ENCODE measurements around the gene NEMF.

Gene NEMF

DNA sequence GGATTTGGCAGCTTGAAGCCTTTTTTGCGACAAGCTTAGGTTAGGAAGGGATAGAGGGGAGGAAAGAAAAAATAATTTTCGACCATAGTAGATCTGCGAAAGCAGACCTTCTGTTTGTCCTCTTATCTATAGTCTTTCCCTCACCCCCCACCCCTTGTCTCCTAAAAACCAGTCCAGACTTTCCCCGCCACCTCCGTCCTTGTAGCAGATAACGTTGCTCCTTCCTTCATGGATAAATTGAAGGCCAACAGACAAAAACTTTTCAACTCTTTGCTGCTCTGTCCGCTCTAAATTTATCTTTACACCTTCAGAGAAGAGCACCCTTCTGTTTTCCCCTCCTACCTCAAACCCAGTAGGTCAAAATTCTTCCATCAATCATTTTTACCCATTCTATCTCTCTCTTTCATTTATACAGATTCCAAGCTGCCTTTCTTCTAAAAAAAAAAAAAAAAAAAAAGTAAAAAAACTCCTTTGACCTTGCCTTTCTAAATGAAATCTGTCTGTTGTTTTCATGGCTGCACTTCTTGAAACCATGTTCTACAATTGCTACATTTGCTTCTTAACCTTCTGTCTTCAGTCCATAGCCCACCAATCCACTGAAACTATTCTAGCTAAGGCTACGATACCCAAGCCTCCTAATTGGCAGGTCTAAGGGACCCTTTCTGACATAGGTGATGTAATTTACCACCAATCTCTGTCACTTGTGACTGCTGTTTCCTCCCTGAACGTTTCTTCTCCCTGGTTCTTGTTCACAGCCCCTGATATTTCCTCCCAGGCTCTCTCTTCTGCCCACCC lies 11.1 kb upstream of the NEMF start:
- Histone ChIP-seq H3K4me3 (ENCODE audit: low read depth, low read length) (peak overlapping the region; percentile 53), H3K27ac (ENCODE audit: extremely low read depth, low read depth, low read length) (peak overlapping the region; percentile 77), H3K4me1 (ENCODE audit: control insufficient read depth, insufficient read depth, low read length) (peaks cover 5% of the 10 kb centered on the region; the same call in 1 of the 2 replicates), H3K36me3 (ENCODE audit: control insufficient read depth in 2 of 2, insufficient read depth in 1 of 2, low read length in 2 of 2) (no peaks in the 10 kb centered on the region), H3K9me3 (ENCODE audit: control insufficient read depth, insufficient read depth, low read depth, low read length) (no peaks in the 10 kb centered on the region)
- CTCF ChIA-PET = interaction anchor here (0.6 to 6.1 kb wide), 12 partner anchors 10 to 962 kb away, joined by 3 to 91 read pairs (median 7); partner anchors contain the start of gene NEMF
- POLR2A ChIA-PET = interaction anchor here (0.5 to 2.9 kb wide), 14 partner anchors 10 to 517 kb away, joined by 3 to 19 read pairs (median 5); partner anchors contain the start of genes ARF6, MGAT2, NEMF and POLE2
- TF ChIP-seq EGR2 (tag by site-specific recombination; IDR thresholded peaks at IDR 0.05; ENCODE audit: low read depth) (no peak), RBAK (tag by site-specific recombination; IDR thresholded peaks at IDR 0.05) (no peak), ZNF76 (tag by site-specific recombination; IDR thresholded peaks at IDR 0.05; ENCODE audit: borderline replicate concordance, low read depth) (no peak), ZNF701 (tag by site-specific recombination; IDR thresholded peaks at IDR 0.05) (no peak), ZBTB8A (tag by site-specific recombination; IDR thresholded peaks at IDR 0.05) (no peak), ZNF335 (tag by site-specific recombination; conservative IDR thresholded peaks at IDR 0.05) (peak; percentile 42; the same call in 1 of the 2 replicates), HOXD13 (CRISPR knock-in tag; IDR thresholded peaks at IDR 0.05; ENCODE audit: borderline replicate concordance) (no peak), ZNF555 (tag by site-specific recombination; conservative IDR thresholded peaks at IDR 0.05) (no peak), TSHZ1 (tag by site-specific recombination; IDR thresholded peaks at IDR 0.05; ENCODE audit: borderline replicate concordance) (peak; percentile 48; the same call in 1 of the 2 replicates), ZNF114 (tag by site-specific recombination; IDR thresholded peaks at IDR 0.05) (no peak), ZNF394 (tag by site-specific recombination; IDR thresholded peaks at IDR 0.05; ENCODE audit: borderline replicate concordance) (no peak), ZNF292 (tag by site-specific recombination; IDR thresholded peaks at IDR 0.05; ENCODE audit: borderline replicate concordance, low read depth) (no peak)
- TF ChIP-seq, protein P1, sequence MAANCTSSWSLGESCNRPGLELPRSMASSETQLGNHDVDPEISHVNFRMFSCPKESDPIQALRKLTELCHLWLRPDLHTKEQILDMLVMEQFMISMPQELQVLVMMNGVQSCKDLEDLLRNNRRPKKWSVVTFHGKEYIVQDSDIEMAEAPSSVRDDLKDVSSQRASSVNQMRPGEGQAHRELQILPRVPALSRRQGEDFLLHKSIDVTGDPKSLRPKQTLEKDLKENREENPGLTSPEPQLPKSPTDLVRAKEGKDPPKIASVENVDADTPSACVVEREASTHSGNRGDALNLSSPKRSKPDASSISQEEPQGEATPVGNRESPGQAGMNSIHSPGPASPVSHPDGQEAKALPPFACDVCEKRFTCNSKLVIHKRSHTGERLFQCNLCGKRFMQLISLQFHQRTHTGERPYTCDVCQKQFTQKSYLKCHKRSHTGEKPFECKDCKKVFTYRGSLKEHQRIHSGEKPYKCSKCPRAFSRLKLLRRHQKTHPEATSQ (tag by site-specific recombination; IDR thresholded peaks at IDR 0.05) = no peak
- TF ChIP-seq, protein P2, sequence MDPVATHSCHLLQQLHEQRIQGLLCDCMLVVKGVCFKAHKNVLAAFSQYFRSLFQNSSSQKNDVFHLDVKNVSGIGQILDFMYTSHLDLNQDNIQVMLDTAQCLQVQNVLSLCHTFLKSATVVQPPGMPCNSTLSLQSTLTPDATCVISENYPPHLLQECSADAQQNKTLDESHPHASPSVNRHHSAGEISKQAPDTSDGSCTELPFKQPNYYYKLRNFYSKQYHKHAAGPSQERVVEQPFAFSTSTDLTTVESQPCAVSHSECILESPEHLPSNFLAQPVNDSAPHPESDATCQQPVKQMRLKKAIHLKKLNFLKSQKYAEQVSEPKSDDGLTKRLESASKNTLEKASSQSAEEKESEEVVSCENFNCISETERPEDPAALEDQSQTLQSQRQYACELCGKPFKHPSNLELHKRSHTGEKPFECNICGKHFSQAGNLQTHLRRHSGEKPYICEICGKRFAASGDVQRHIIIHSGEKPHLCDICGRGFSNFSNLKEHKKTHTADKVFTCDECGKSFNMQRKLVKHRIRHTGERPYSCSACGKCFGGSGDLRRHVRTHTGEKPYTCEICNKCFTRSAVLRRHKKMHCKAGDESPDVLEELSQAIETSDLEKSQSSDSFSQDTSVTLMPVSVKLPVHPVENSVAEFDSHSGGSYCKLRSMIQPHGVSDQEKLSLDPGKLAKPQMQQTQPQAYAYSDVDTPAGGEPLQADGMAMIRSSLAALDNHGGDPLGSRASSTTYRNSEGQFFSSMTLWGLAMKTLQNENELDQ (tag by site-specific recombination; IDR thresholded peaks at IDR 0.05; ENCODE audit: low read depth) = no peak
- TF ChIP-seq, protein P3, sequence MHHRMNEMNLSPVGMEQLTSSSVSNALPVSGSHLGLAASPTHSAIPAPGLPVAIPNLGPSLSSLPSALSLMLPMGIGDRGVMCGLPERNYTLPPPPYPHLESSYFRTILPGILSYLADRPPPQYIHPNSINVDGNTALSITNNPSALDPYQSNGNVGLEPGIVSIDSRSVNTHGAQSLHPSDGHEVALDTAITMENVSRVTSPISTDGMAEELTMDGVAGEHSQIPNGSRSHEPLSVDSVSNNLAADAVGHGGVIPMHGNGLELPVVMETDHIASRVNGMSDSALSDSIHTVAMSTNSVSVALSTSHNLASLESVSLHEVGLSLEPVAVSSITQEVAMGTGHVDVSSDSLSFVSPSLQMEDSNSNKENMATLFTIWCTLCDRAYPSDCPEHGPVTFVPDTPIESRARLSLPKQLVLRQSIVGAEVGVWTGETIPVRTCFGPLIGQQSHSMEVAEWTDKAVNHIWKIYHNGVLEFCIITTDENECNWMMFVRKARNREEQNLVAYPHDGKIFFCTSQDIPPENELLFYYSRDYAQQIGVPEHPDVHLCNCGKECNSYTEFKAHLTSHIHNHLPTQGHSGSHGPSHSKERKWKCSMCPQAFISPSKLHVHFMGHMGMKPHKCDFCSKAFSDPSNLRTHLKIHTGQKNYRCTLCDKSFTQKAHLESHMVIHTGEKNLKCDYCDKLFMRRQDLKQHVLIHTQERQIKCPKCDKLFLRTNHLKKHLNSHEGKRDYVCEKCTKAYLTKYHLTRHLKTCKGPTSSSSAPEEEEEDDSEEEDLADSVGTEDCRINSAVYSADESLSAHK (tag by site-specific recombination; IDR thresholded peaks at IDR 0.05) = 0 out of 2 replicates have a peak, but pooled peaks have one; percentile 49
- TF ChIP-seq, protein P4, sequence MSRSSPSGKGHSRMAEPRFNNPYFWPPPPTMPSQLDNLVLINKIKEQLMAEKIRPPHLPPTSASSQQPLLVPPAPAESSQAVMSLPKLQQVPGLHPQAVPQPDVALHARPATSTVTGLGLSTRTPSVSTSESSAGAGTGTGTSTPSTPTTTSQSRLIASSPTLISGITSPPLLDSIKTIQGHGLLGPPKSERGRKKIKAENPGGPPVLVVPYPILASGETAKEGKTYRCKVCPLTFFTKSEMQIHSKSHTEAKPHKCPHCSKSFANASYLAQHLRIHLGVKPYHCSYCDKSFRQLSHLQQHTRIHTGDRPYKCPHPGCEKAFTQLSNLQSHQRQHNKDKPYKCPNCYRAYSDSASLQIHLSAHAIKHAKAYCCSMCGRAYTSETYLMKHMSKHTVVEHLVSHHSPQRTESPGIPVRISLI (tag by site-specific recombination; IDR thresholded peaks at IDR 0.05) = peak; percentile 88
- TF ChIP-seq, protein P5, sequence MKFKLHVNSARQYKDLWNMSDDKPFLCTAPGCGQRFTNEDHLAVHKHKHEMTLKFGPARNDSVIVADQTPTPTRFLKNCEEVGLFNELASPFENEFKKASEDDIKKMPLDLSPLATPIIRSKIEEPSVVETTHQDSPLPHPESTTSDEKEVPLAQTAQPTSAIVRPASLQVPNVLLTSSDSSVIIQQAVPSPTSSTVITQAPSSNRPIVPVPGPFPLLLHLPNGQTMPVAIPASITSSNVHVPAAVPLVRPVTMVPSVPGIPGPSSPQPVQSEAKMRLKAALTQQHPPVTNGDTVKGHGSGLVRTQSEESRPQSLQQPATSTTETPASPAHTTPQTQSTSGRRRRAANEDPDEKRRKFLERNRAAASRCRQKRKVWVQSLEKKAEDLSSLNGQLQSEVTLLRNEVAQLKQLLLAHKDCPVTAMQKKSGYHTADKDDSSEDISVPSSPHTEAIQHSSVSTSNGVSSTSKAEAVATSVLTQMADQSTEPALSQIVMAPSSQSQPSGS (tag by site-specific recombination; IDR thresholded peaks at IDR 0.05; ENCODE audit: low read depth) = peak; percentile 61
- TF ChIP-seq, protein P6, sequence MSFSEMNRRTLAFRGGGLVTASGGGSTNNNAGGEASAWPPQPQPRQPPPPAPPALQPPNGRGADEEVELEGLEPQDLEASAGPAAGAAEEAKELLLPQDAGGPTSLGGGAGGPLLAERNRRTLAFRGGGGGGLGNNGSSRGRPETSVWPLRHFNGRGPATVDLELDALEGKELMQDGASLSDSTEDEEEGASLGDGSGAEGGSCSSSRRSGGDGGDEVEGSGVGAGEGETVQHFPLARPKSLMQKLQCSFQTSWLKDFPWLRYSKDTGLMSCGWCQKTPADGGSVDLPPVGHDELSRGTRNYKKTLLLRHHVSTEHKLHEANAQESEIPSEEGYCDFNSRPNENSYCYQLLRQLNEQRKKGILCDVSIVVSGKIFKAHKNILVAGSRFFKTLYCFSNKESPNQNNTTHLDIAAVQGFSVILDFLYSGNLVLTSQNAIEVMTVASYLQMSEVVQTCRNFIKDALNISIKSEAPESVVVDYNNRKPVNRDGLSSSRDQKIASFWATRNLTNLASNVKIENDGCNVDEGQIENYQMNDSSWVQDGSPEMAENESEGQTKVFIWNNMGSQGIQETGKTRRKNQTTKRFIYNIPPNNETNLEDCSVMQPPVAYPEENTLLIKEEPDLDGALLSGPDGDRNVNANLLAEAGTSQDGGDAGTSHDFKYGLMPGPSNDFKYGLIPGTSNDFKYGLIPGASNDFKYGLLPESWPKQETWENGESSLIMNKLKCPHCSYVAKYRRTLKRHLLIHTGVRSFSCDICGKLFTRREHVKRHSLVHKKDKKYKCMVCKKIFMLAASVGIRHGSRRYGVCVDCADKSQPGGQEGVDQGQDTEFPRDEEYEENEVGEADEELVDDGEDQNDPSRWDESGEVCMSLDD (tag by site-specific recombination; IDR thresholded peaks at IDR 0.05) = no peak

Measured in HEK293 (cell line).